HepG2 (cell line): ENCODE results near the gene BDP1. TPM values are rescaled to one million over a fixed set of nuclear protein-coding genes. Genes with fewer than 3 reads are reported as not detected.
A peak's percentile ranks its signal among the peaks of the same experiment; 100 is the strongest.

ENCODE experiments used
- ATAC-seq: fragments of 200-7000 bp; cut with Tn5 transposase; 3 replicates; pipeline ENCODE4 v1.9.1; 2020; ENCODE audit warnings: mild to moderate bottlenecking, moderate library complexity
- BruUV-seq: library from RNA; stranded (reverse); fragments of 400-500 nt; replicated peaks from 2 replicates; lab custom pipeline; 2021; lab: Mats Ljungman, UMichigan
- CTCF ChIA-PET: fragments of 300-600 bp; formaldehyde crosslinking; extraction: SDS; loops from one replicate; lab custom pipeline; 2021; ENCODE audit warnings: low total read pairs, inconsistent platforms, low intra/inter-chr PET ratio; lab: Yijun Ruan, JAX
- POLR2A ChIA-PET: fragments of 350-600 bp; sonication (Branson Sonifier 250); formaldehyde crosslinking; loops from one replicate; lab custom pipeline; 2020; ENCODE audit warnings: antibody characterized with exemption, inconsistent platforms; lab: Yijun Ruan, JAX
- DNase-seq: peaks from one replicate; pipeline ENCODE4 v3.0.0-alpha.2; 2015; ENCODE audit warnings: low spot score
- FAIRE-seq: peaks from 3 replicates; lab custom pipeline; 2011; peaks lifted over from hg19 to GRCh38; lab: Jason Lieb, UNC
- H2AFZ ChIP-seq: one replicate; pipeline ENCODE4 v1.6.1; 2011; ENCODE audit warnings: low read length, inconsistent platforms
- H3K27ac ChIP-seq: fragments of 300-600 bp; 3 replicates; pipeline ENCODE4 v1.8.0; 2011; ENCODE audit warnings: mixed run types, mild to moderate bottlenecking, mixed read lengths, low read length, inconsistent platforms; ENCODE audit not compliant: insufficient read depth; ENCODE audit errors: extremely low read length
- H3K27me3 ChIP-seq, 2 experiments: fragments of 200-600 bp in 1 of 2; 2 replicates in 1 of 2; 3 replicates in 1 of 2; pipeline versions ENCODE4 v1.6.0 to v1.8.0; 2011; ENCODE audit warnings: low read length in 2 of 2, mild to moderate bottlenecking in 2 of 2, moderate library complexity in 2 of 2, inconsistent platforms in 1 of 2; ENCODE audit not compliant: insufficient read depth in 2 of 2, control insufficient read depth in 1 of 2
- H3K36me3 ChIP-seq, 2 experiments: fragments of 200-600 bp in 1 of 2; replicated peaks in 1 of 2; 2 replicates in 1 of 2; 3 replicates in 1 of 2; pipeline versions ENCODE4 v1.5.1 to v1.8.0; 2011; ENCODE audit warnings: low read length in 2 of 2, inconsistent platforms in 1 of 2; ENCODE audit not compliant: insufficient read depth in 2 of 2, control insufficient read depth in 1 of 2
- H3K4me1 ChIP-seq: 2 replicates; pipeline ENCODE4 v1.5.1; 2012; ENCODE audit warnings: low read length, inconsistent platforms; ENCODE audit not compliant: insufficient read depth
- H3K4me2 ChIP-seq: 2 replicates; pipeline ENCODE4 v1.6.0; 2011; ENCODE audit warnings: low read depth, low read length, inconsistent platforms
- H3K4me3 ChIP-seq, 3 experiments: fragments of 200-600 bp in 1 of 3; sonication (generic), shearing (Covaris generic) in 1 of 3; replicated peaks in 1 of 3; 2 replicates each; pipeline ENCODE4 v1.5.1; 2011 to 2016; ENCODE audit warnings: low read length in 3 of 3, inconsistent platforms in 2 of 3, low read depth in 2 of 3, mild to moderate bottlenecking in 2 of 3, control low read depth in 1 of 3, mixed read lengths in 1 of 3; ENCODE audit not compliant: insufficient read depth in 1 of 3
- H3K79me2 ChIP-seq: one replicate; pipeline ENCODE4 v1.6.1; 2011; ENCODE audit warnings: low read length, inconsistent platforms; ENCODE audit not compliant: insufficient read depth
- H3K9ac ChIP-seq: 2 replicates; pipeline ENCODE4 v1.6.0; 2011; ENCODE audit warnings: mild to moderate bottlenecking, low read depth, low read length, inconsistent platforms; ENCODE audit not compliant: insufficient read depth
- H3K9me3 ChIP-seq: 2 replicates; pipeline ENCODE4 v1.5.1; 2012; ENCODE audit warnings: mild to moderate bottlenecking, low read length
- H4K20me1 ChIP-seq: 2 replicates; pipeline ENCODE4 v1.6.0; 2011; ENCODE audit warnings: inconsistent platforms, mild to moderate bottlenecking, low read length, moderate library complexity; ENCODE audit not compliant: insufficient read depth
- ATM ChIP-seq: fragments of 450-650 bp; IDR thresholded peaks from 2 replicates; pipeline ENCODE4 v1.7.1; 2017; ENCODE audit warnings: mild to moderate bottlenecking, borderline replicate concordance
- SP2 ChIP-seq: sonication (generic); formaldehyde crosslinking; IDR thresholded peaks from 2 replicates; pipeline ENCODE4 v1.5.1; 2020; ENCODE audit warnings: mild to moderate bottlenecking, missing genetic modification reagents
- ZFP37 ChIP-seq: sonication (generic); formaldehyde crosslinking; IDR thresholded peaks from 2 replicates; pipeline ENCODE4 v1.4.0; 2020; ENCODE audit warnings: missing genetic modification reagents, borderline replicate concordance
- ZNF770 ChIP-seq: sonication (generic); formaldehyde crosslinking; IDR thresholded peaks from 2 replicates; pipeline ENCODE4 v1.5.0; 2020; ENCODE audit warnings: mild to moderate bottlenecking, missing genetic modification reagents
- WGBS: methylation state at CpG from one replicate; pipeline ENCODE4 v1.1.6; 2017; ENCODE audit warnings: low lambda C conversion rate; 5-methylcytosine and 5-hydroxymethylcytosine counted together
- in situ Hi-C: cut with HindIII; loops from 2 replicates; pipeline ENCODE4 v1.10.0; 2017; ENCODE audit warnings: low pct_unique_long_range_greater_than_20kb; ENCODE audit not compliant: extremely low pct_ligation_motif_present
- intact Hi-C: fragments of 100-400 bp; cut with micrococcal nuclease; formaldehyde crosslinking; loops from one replicate; pipeline ENCODE4 v1.10.0; 2022; ENCODE audit not compliant: unreplicated experiment
- polyA plus RNA-seq, 8 experiments: library from polyadenylated mRNA; depleted of rRNA in 3 of 8; stranded (reverse) in 7 of 8; unstranded in 1 of 8; fragments of >200 nt; fragmentation: Illumina TruSeq in 4 of 8; extraction: Trizol in 4 of 8; gene quantifications; 2 replicates each; pipeline versions ENCODE4 v1.2.1 to v1.2.3, GENCODE V29; 2011 to 2016; ENCODE audit warnings: low read depth in 4 of 8, missing spikeins in 1 of 8, mixed read lengths in 1 of 8; ENCODE audit not compliant: insufficient read depth in 1 of 8
- total RNA-seq, 5 experiments: library from RNA; depleted of rRNA; stranded (reverse); fragments of >200 nt; fragmentation: Illumina TruSeq; extraction: Trizol; gene quantifications; 2 replicates each; pipeline ENCODE4 v1.2.3, GENCODE V29; 2016; ENCODE audit warnings: low read depth in 1 of 5
- TF ChIP-seq, protein P1 (sequence below): sonication (generic); formaldehyde crosslinking; IDR thresholded peaks from 2 replicates; pipeline ENCODE4 v1.9.0; 2021; ENCODE audit warnings: missing genetic modification reagents, borderline replicate concordance

The BDP1 gene
- total and polyA plus RNA-seq, 2 of the 13 experiments (the other 11 are each of a cell fraction or from before 2014, with no cell fraction given): 10.2 to 22.4 TPM

DNA sequence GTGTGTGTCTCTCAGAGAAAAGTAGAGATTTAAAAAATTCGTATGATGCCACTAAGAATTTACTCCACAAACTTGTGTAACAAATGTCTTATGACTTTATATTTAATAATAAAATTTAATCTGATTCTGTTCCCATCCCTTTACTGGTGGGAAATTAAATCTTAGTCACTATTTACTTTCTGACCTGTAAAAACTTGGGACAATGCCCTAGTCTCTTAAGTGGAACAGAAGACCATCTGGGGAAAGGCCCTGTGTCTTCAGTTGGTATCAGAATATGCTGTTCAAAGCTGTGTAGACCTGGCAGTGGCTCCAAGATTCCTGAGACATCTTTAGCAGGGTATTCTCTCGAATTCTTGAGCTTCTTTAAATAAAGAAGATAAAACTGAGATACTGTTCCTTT is 2.6 kb upstream of the BDP1 start (continued):
- TF ChIP-seq, protein P1, sequence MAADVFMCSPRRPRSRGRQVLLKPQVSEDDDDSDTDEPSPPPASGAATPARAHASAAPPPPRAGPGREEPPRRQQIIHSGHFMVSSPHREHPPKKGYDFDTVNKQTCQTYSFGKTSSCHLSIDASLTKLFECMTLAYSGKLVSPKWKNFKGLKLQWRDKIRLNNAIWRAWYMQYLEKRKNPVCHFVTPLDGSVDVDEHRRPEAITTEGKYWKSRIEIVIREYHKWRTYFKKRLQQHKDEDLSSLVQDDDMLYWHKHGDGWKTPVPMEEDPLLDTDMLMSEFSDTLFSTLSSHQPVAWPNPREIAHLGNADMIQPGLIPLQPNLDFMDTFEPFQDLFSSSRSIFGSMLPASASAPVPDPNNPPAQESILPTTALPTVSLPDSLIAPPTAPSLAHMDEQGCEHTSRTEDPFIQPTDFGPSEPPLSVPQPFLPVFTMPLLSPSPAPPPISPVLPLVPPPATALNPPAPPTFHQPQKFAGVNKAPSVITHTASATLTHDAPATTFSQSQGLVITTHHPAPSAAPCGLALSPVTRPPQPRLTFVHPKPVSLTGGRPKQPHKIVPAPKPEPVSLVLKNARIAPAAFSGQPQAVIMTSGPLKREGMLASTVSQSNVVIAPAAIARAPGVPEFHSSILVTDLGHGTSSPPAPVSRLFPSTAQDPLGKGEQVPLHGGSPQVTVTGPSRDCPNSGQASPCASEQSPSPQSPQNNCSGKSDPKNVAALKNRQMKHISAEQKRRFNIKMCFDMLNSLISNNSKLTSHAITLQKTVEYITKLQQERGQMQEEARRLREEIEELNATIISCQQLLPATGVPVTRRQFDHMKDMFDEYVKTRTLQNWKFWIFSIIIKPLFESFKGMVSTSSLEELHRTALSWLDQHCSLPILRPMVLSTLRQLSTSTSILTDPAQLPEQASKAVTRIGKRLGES (CRISPR knock-in tag): no peak
- TF ChIP-seq SP2 (no peak), ZFP37 (no peak)

DNA sequence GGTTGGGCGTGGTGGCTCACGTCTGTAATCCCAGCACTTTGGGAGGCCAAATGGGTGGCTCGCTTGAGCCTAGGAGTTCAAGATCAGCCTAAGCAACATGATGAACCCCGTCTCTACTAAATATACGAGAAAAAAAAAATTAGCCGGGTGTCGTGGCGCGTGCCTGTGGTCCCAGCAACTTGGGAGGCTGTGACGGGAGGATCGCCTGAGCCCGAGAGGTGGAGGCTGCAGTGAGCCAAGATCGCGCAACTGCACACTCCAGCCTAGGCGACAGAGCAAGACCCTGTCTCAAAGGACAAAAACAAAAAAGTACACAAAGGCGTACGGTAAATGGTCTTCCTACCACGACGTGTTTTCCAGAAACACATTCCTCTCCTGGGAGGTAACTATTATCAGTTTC is 538 bp upstream of the BDP1 start:
- CTCF ChIA-PET: interaction anchor here (0.9 kb wide), 1 partner anchor 303 kb away, joined by 3 read pairs; no protein-coding TSS in a partner anchor
- BruUV-seq: no TSS peak
- Histone ChIP-seq H3K9me3 (no peaks in the 10 kb centered on the region), H3K27me3 (peaks cover 0 to 13% of the 10 kb centered on the region in 2 experiments; a peak in 2 of 5 replicates), H4K20me1 (peaks cover 3% of the 10 kb centered on the region), H3K4me3 (peak overlapping the region; percentile 82 to 95 (median 83); a peak in 5 of 6 replicates), H2AFZ (peak overlapping the region; percentile 77), H3K4me2 (peak overlapping the region; percentile 76), H3K9ac (peak overlapping the region; percentile 79), H3K4me1 (peaks cover 32% of the 10 kb centered on the region), H3K79me2 (peaks cover 33% of the 10 kb centered on the region), H3K27ac (peak overlapping the region; percentile 81), H3K36me3 (peaks cover 5 to 16% of the 10 kb centered on the region in 2 experiments)
- in situ Hi-C loops (no loop called here), intact Hi-C loops (no loop called here)
- no peak for ATAC-seq
- POLR2A ChIA-PET: interaction anchor here (0.6 to 1.4 kb wide), 3 partner anchors 10 to 133 kb away, joined by 3 to 4 read pairs (median 4); partner anchors contain the start of gene MCCC2
- peak; percentile 26 for FAIRE-seq
- DNase-seq: no peak
- TF ChIP-seq ATM (no peak), ZNF770 (CRISPR knock-in tag) (peak; percentile 41)
- WGBS: 65% methylated on average over 19 of the region's 19 CpGs
